ENCODE results near the gene TEKT5.

Gene TEKT5

GRCh38 chr16:10609402-10609774 is 85.3 kb downstream of the TEKT5 start:
- DNase-seq (ENCODE audit: low read depth in 2 of 2), result no peak

- no peak for DNase-seq (ENCODE audit: low read depth in 2 of 2)
These were observed 85.9 kb downstream of the TEKT5 start for GRCh38 chr16:10608687-10609401.

- no peak for DNase-seq (ENCODE audit: low read depth in 2 of 2)
These were observed 87.6 kb downstream of the TEKT5 start for GRCh38 chr16:10607157-10607556.

GRCh38 chr16:10606607-10607006 is 88.1 kb downstream of the TEKT5 start:
- no peak for DNase-seq (ENCODE audit: low read depth in 2 of 2)

- no peak for DNase-seq (ENCODE audit: low read depth in 2 of 2)
These were observed 89.1 kb downstream of the TEKT5 start for GRCh38 chr16:10605636-10606035.

GRCh38 chr16:10601444-10602408 is 93.0 kb downstream of the TEKT5 start:
- no peak for DNase-seq (ENCODE audit: low read depth in 2 of 2)

GRCh38 chr16:10600782-10601443 is 93.8 kb downstream of the TEKT5 start:
- DNase-seq (ENCODE audit: low read depth in 2 of 2), result no peak

GRCh38 chr16:10599626-10600025 is 95.1 kb downstream of the TEKT5 start:
- no peak for DNase-seq (ENCODE audit: low read depth in 2 of 2)

GRCh38 chr16:10598157-10598556 is 96.6 kb downstream of the TEKT5 start:
- no peak for DNase-seq (ENCODE audit: low read depth in 2 of 2)

GRCh38 chr16:10597187-10597601 is 97.5 kb downstream of the TEKT5 start:
- DNase-seq (ENCODE audit: low read depth in 2 of 2), result no peak

- no peak for DNase-seq (ENCODE audit: low read depth in 2 of 2)
These were observed 100.3 kb downstream of the TEKT5 start for GRCh38 chr16:10594312-10594950.

- DNase-seq (ENCODE audit: low read depth in 2 of 2), result no peak
These were observed 102.1 kb downstream of the TEKT5 start for GRCh38 chr16:10592611-10593010.

GRCh38 chr16:10590342-10590741 is 104.4 kb downstream of the TEKT5 start:
- no peak for DNase-seq (ENCODE audit: low read depth in 2 of 2)

- DNase-seq (ENCODE audit: low read depth in 2 of 2), result no peak
These were observed 105.6 kb downstream of the TEKT5 start for GRCh38 chr16:10589109-10589508.

- DNase-seq (ENCODE audit: low read depth in 2 of 2), result no peak
These were observed 107.1 kb downstream of the TEKT5 start for GRCh38 chr16:10587622-10588021.

- DNase-seq (ENCODE audit: low read depth in 2 of 2), result no peak
These were observed 109.7 kb downstream of the TEKT5 start for GRCh38 chr16:10584981-10585438.

GRCh38 chr16:10583269-10583668 is 111.5 kb downstream of the TEKT5 start:
- DNase-seq (ENCODE audit: low read depth in 2 of 2), result no peak

- no peak for DNase-seq (ENCODE audit: low read depth in 2 of 2)
These were observed 113.2 kb downstream of the TEKT5 start for GRCh38 chr16:10581507-10581906.

- DNase-seq (ENCODE audit: low read depth in 2 of 2), result no peak
These were observed 113.9 kb downstream of the TEKT5 start for GRCh38 chr16:10580883-10581247.

- DNase-seq (ENCODE audit: low read depth in 2 of 2), result no peak
These were observed 114.5 kb downstream of the TEKT5 start, which contains the start of gene EMP2 for GRCh38 chr16:10579965-10580882. Gene EMP2 (minus strand): TSS chr16:10580598. CDS start chr16:10547617, 32,981 bp downstream.

- no peak for DNase-seq (ENCODE audit: low read depth in 2 of 2)
These were observed 115.2 kb downstream of the TEKT5 start for GRCh38 chr16:10579575-10579964.
